Endothelial cell of umbilical vein (primary cell): ENCODE results near the gene NAV2.

Source experiments
- CTCF ChIP-seq, 2 donors: IDR thresholded peaks; 1 replicate in 1 of 2; 2 replicates in 1 of 2; pipeline ENCODE4 v1.5.1; 2011; ENCODE audit warnings: low read length in 2 of 2, mild to moderate bottlenecking in 2 of 2, moderate library complexity in 2 of 2, control low read depth in 1 of 2, inconsistent platforms in 1 of 2, low read depth in 1 of 2; ENCODE audit not compliant: insufficient read depth in 1 of 2; ENCODE audit errors: extremely low read depth in 1 of 2
- EZH2 ChIP-seq: IDR thresholded peaks from 2 replicates; pipeline ENCODE4 v1.6.1; 2012; ENCODE audit warnings: borderline replicate concordance, low read depth, mild to moderate bottlenecking, moderate library complexity, low read length, inconsistent platforms; ENCODE audit not compliant: severe bottlenecking
- GATA2 ChIP-seq: IDR thresholded peaks from 2 replicates; pipeline ENCODE4 v1.7.0; 2011; ENCODE audit warnings: low read depth, mild to moderate bottlenecking, moderate library complexity, mixed read lengths, low read length; ENCODE audit not compliant: insufficient read length, insufficient read depth
- JUN ChIP-seq: IDR thresholded peaks from 2 replicates; pipeline ENCODE4 v1.6.1; 2011; ENCODE audit warnings: borderline replicate concordance, low read depth; ENCODE audit not compliant: insufficient read length, insufficient read depth
- MAX ChIP-seq: IDR thresholded peaks from 2 replicates; pipeline ENCODE4 v1.6.1; 2011; ENCODE audit not compliant: insufficient read depth, insufficient read length
- POLR2A ChIP-seq: IDR thresholded peaks from 2 replicates; pipeline ENCODE4 v1.6.1; 2012; ENCODE audit warnings: low read depth, mild to moderate bottlenecking, control low read depth, low read length
- POLR2AphosphoS5 ChIP-seq: IDR thresholded peaks from 2 replicates; pipeline ENCODE4 v1.6.1; 2012; ENCODE audit warnings: low read depth, mild to moderate bottlenecking, control low read depth, low read length, moderate library complexity; ENCODE audit not compliant: insufficient read depth

DNA sequence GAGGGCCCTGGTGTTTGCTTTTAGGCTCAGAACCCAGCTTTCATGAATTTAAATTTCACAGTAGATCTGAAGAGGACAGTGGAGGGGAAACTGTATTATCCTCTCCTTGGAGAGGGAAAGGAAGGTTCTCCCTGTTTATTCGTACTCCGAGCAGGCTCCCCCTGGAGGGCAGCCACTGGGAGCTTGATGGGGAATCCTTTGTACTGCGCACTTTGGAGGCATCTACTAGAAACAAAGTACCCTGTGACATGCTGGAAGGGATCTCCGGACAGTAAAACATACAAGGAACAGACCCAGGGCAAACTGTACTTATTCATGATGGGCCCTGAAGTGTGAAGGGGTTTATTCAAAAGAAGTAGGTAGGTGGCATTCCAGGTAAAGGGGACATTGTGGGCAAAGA is 27.2 kb downstream of the NAV2 start:
- TF ChIP-seq CTCF (IDR thresholded peaks at IDR 0.05; ENCODE audit: extremely low read depth in 1 of 2, insufficient read depth in 1 of 2, low read depth in 1 of 2, low read length in 2 of 2), result peak; percentile 20 to 34
- no peak for TF ChIP-seq POLR2A
- TF ChIP-seq EZH2, result no peak
- TF ChIP-seq POLR2AphosphoS5, result no peak
- no peak for TF ChIP-seq GATA2
- TF ChIP-seq JUN, result no peak
- TF ChIP-seq MAX, result no peak
